Right cardiac atrium (tissue), 5 donors: Measurements from ENCODE around the gene SIAH1. TPM values are rescaled to one million over a fixed set of nuclear protein-coding genes. Genes with fewer than 3 reads are reported as not detected.
"Not testable (repeated sequence)": the region's sequence is repeated elsewhere in the genome, so short reads cannot be mapped to it uniquely, and the experiment has no call there.

ENCODE experiments used
- ATAC-seq, 2 donors: fragments of 200-7000 bp; cut with Tn5 transposase; one replicate each; pipeline versions ENCODE4 v1.8.0 to v1.9.1; 2020; ENCODE audit warnings: moderate library complexity in 2 of 2, mild to moderate bottlenecking in 1 of 2
- DNase-seq, 3 donors: peaks; one replicate each; pipeline ENCODE4 v3.0.0-alpha.2; 2020
- H3K27ac ChIP-seq: one replicate; pipeline ENCODE4 v1.5.1; 2013; ENCODE audit warnings: mild to moderate bottlenecking, low read length, control low read depth, moderate library complexity
- H3K27me3 ChIP-seq: one replicate; pipeline ENCODE4 v1.6.1; 2013; ENCODE audit not compliant: control insufficient read depth, insufficient read depth
- H3K4me1 ChIP-seq: one replicate; pipeline ENCODE4 v1.6.1; 2013; ENCODE audit warnings: low read length; ENCODE audit not compliant: control insufficient read depth, insufficient read depth
- H3K4me3 ChIP-seq: one replicate; pipeline ENCODE4 v1.5.1; 2013; ENCODE audit warnings: low read length, control low read depth
- H3K9me3 ChIP-seq: one replicate; pipeline ENCODE4 v1.6.1; 2013; ENCODE audit warnings: low read length; ENCODE audit not compliant: control insufficient read depth
- WGBS: extraction: QIAGEN DNeasy Blood & Tissue Kit; methylation state at CpG from one replicate; pipeline ENCODE4 v1.1.7; 2013; 5-methylcytosine and 5-hydroxymethylcytosine counted together
- intact Hi-C, 4 donors: fragments of 100-400 bp; cut with DNase I; formaldehyde crosslinking; loops; one replicate each; pipeline versions ENCODE4 v1.11.0 to v1.14.0; 2022 to 2023
- polyA plus RNA-seq: library from polyadenylated mRNA; stranded (reverse); fragments of 200-250 nt; gene quantifications from one replicate; pipeline ENCODE4 v1.2.3, GENCODE V29; 2013
- total RNA-seq, 4 donors: library from RNA; stranded (reverse); fragmentation: NEBNext Ultra II Directional; extraction: Animal tissue kit (Norgen Biotek cat#: 25700); gene quantifications; one replicate each; pipeline ENCODE4 v1.2.1, GENCODE V29; 2021
- donor health status: healthy with polysubstance abuse.
- donor health status: DM: no; HTN: yes; CAD: no.
- donor health status: DM: no; HTN: no; CAD: no.
- donor health status: DM: no; HTN: yes; CAD: no; lungs with severe emphysema.
- donor health status: DM: yes; HTN: yes; CAD: no.

The SIAH1 gene
- total and polyA plus RNA-seq, 5 donors, result 14.4 to 17.9 (median 14.7) TPM

- 96% methylated on average over 5 of the region's 5 CpGs for WGBS
- Histone ChIP-seq H3K27me3 (no peaks in the 10 kb centered on the region), H3K4me3 (no peak overlapping the region), H3K27ac (no peak overlapping the region), H3K4me1 (no peaks in the 10 kb centered on the region), H3K9me3 (no peaks in the 10 kb centered on the region)
- no peak for ATAC-seq
- intact Hi-C loops, result no loop called here
- DNase-seq, result no peak
Observed at GRCh38 chr16:48392407-48392806, 7.2 kb upstream of the SIAH1 start.

- intact Hi-C loops, result no loop called here
Observed at GRCh38 chr16:48386559-48387312, 1.5 kb upstream of the SIAH1 start.

GRCh38 chr16:48384520-48385252, 527 bp downstream of the SIAH1 start:
- H3K9me3 ChIP-seq, result no peaks in the 10 kb centered on the region

More at GRCh38 chr16:48386559-48387312, 1.5 kb upstream of the SIAH1 start:
- Histone ChIP-seq H3K9me3 (no peaks in the 10 kb centered on the region), H3K4me1 (peaks cover 3% of the 10 kb centered on the region), H3K4me3 (no peak overlapping the region), H3K27me3 (no peaks in the 10 kb centered on the region), H3K27ac (no peak overlapping the region)
- 76% methylated on average over 17 of the region's 17 CpGs for WGBS
- no peak for ATAC-seq
- DNase-seq, result peak in 2 of 3 donors; percentile 49 to 63

GRCh38 chr16:48383877-48384519, 1.2 kb downstream of the SIAH1 start:
- Histone ChIP-seq H3K4me1 (peaks cover 15% of the 10 kb centered on the region), H3K9me3 (no peaks in the 10 kb centered on the region), H3K4me3 (peak overlapping the region; percentile 96), H3K27me3 (no peaks in the 10 kb centered on the region), H3K27ac (peak overlapping the region; percentile 90)
- DNase-seq, result no peak
- WGBS, result 2% methylated on average over 15 of the region's 15 CpGs
- intact Hi-C loops, result loop anchor here in 1 of 4 donors (5.0 kb wide), 1 partner anchor 153 kb away; no protein-coding TSS in a partner anchor
- no peak for ATAC-seq

More at GRCh38 chr16:48384520-48385252, 527 bp downstream of the SIAH1 start:
- Histone ChIP-seq H3K4me1 (peaks cover 9% of the 10 kb centered on the region), H3K27me3 (no peaks in the 10 kb centered on the region), H3K4me3 (peak overlapping the region; percentile 96), H3K27ac (peak overlapping the region; percentile 97)
- under 1% methylated on average over 103 of the region's 103 CpGs for WGBS
- intact Hi-C loops, result loop anchor here in 1 of 4 donors (5.0 kb wide), 1 partner anchor 153 kb away; no protein-coding TSS in a partner anchor
- ATAC-seq (peak; percentile 78 to 79), DNase-seq (peak; percentile 65 to 89 (median 87))

- peak overlapping the region; percentile 90 for H3K27ac ChIP-seq
- 34% methylated on average over 6 of the region's 6 CpGs for WGBS
- no peaks in the 10 kb centered on the region for H3K9me3 ChIP-seq
- H3K4me3 ChIP-seq, result peak overlapping the region; percentile 96
- H3K27me3 ChIP-seq, result no peaks in the 10 kb centered on the region
- H3K4me1 ChIP-seq, result peaks cover 19% of the 10 kb centered on the region
- intact Hi-C loops, result loop anchor here in 1 of 4 donors (5.0 kb wide), 1 partner anchor 154 kb away; no protein-coding TSS in a partner anchor
- no peak for ATAC-seq
- DNase-seq, result no peak
Observed at GRCh38 chr16:48383009-48383876, 2.0 kb downstream of the SIAH1 start.

- Histone ChIP-seq H3K4me3 (no peak overlapping the region), H3K9me3 (no peaks in the 10 kb centered on the region), H3K27ac (no peak overlapping the region), H3K27me3 (no peaks in the 10 kb centered on the region), H3K4me1 (peaks cover 21% of the 10 kb centered on the region)
- WGBS, result 92% methylated on average over 4 of the region's 4 CpGs
- intact Hi-C loops, result loop anchor here in 1 of 4 donors (5.0 kb wide), 1 partner anchor 155 kb away; no protein-coding TSS in a partner anchor
- no peak for ATAC-seq
- no peak for DNase-seq
Observed at GRCh38 chr16:48382131-48382530, 3.1 kb downstream of the SIAH1 start.

- H3K27me3 ChIP-seq, result no peaks in the 10 kb centered on the region
- peaks cover 21% of the 10 kb centered on the region for H3K4me1 ChIP-seq
- DNase-seq, result no peak
- WGBS, result 71% methylated on average over 5 of the region's 5 CpGs
- intact Hi-C loops, result loop anchor here in 1 of 4 donors (5.0 kb wide), 1 partner anchor 156 kb away; no protein-coding TSS in a partner anchor
- no peak overlapping the region for H3K4me3 ChIP-seq
- no peaks in the 10 kb centered on the region for H3K9me3 ChIP-seq
- H3K27ac ChIP-seq, result no peak overlapping the region
- ATAC-seq, result no peak
Observed at GRCh38 chr16:48381201-48381600, 4.0 kb downstream of the SIAH1 start.

GRCh38 chr16:48378836-48379235, 6.4 kb downstream of the SIAH1 start:
- WGBS, result 78% methylated on average over 1 of the region's 1 CpG
- Histone ChIP-seq H3K27ac (no peak overlapping the region), H3K27me3 (no peaks in the 10 kb centered on the region), H3K4me3 (no peak overlapping the region), H3K9me3 (no peaks in the 10 kb centered on the region), H3K4me1 (peaks cover 26% of the 10 kb centered on the region)
- intact Hi-C loops, result loop anchor here in 1 of 4 donors (5.0 kb wide), 1 partner anchor 158 kb away; no protein-coding TSS in a partner anchor
- DNase-seq, result no peak
- ATAC-seq, result peak; percentile 7 to 28

GRCh38 chr16:48378276-48378675, 6.9 kb downstream of the SIAH1 start:
- no peak for DNase-seq
- peaks cover 29% of the 10 kb centered on the region for H3K4me1 ChIP-seq
- intact Hi-C loops, result loop anchor here in 1 of 4 donors (5.0 kb wide), 1 partner anchor 159 kb away; no protein-coding TSS in a partner anchor
- ATAC-seq, result no peak
- H3K4me3 ChIP-seq, result no peak overlapping the region
- H3K9me3 ChIP-seq, result no peaks in the 10 kb centered on the region
- no peak overlapping the region for H3K27ac ChIP-seq
- WGBS, result 73% methylated on average over 5 of the region's 5 CpGs
- no peaks in the 10 kb centered on the region for H3K27me3 ChIP-seq

- not testable (repeated sequence) for ATAC-seq, H3K27me3 ChIP-seq, H3K9me3 ChIP-seq, H3K4me3 ChIP-seq, DNase-seq, H3K27ac ChIP-seq
- H3K4me1 ChIP-seq, result peaks cover 29% of the 10 kb centered on the region
- WGBS, result 82% methylated on average over 7 of the region's 7 CpGs
- intact Hi-C loops, result loop anchor here in 1 of 4 donors (5.0 kb wide), 1 partner anchor 160 kb away; no protein-coding TSS in a partner anchor
Observed at GRCh38 chr16:48377301-48377700, 7.9 kb downstream of the SIAH1 start.
